DLD1 (cell line): Measurements from ENCODE around the gene PZP.
"Not testable (repeated sequence)": the region's sequence is repeated elsewhere in the genome, so short reads cannot be mapped to it uniquely, and the experiment has no call there.

ENCODE experiments used
- in situ Hi-C: cut with HindIII; loops from 2 replicates; pipeline ENCODE4 v1.10.0; 2017; ENCODE audit warnings: low sequenced_read_pairs

Gene PZP

DNA sequence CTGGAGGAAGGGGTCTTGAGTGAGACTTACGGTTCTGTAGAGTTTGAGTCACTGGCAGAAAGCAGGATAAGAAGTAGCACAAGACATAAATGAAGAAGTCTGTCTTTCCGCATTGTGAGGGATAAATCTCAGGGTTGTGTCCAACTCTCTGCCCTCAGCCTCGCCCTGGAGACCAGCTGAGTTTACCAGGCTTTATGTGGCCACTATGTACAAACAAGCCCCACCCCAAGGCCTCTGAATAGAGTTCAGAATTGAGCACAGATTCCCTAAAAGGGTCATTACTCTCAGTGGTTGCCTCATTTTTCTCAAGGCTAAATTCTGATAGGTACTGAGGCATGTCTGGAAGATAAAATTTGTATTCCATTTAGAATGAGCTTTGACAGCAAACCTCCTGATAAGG is at the start of gene PZP:
Gene PZP, minus strand, starts transcription at position 167 of the 400 bp plus-strand sequence. Its CDS starts 54 bp downstream, at position 113.
- in situ Hi-C loops: no loop called here

DNA sequence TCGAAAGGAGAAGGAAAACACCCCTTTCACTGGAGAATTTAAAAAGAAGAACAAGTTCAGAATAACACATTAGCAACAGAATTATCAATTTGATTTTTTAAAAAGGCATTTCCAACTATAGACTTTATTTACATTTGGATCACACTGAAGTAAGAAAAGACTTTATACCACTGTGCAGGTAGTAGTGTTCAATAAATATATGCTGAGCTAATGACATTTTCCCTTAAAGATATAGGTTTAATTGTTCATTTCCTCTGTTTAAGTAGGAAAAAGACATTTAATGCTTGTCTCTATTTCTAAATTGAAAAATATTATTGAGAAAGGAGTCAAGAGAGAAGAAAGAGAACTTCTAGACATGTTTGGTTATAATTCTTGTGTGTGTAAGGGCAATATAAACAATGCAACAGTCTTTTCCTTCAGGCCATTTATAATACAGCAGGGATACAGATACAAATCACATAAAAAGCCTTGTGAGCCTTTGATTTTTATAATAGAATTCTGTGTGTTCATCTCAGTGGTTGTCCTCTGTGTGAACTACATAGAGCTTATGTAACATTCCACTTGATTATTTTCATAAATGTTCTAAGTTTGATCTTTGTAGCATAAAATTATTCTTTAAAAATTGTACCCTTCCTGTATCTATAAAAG is 48.7 kb upstream of the PZP start:
- in situ Hi-C loops: loop anchor here (10.0 kb wide), 1 partner anchor 118 kb away; no protein-coding TSS in a partner anchor

DNA sequence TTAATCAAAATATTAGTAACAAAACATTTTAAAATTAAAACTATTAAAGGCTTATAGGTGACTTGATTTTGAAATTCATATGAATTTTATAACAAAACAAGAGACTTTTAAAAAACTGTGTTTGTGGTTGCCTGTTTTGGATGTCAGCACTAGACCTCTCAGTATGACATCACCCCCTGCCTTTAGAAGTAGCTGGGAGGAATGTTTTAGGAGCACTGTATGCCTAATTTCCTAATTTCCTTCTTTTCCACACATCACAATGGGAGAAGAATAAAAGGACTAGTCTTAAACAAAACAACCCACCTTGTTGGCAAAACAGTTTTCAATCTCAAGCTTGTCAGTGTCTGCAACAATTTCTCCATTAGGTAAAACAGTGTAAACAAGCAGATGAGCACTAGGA is 48.1 kb upstream of the PZP start:
- in situ Hi-C loops: loop anchor here (10.0 kb wide), 1 partner anchor 118 kb away; no protein-coding TSS in a partner anchor

DNA sequence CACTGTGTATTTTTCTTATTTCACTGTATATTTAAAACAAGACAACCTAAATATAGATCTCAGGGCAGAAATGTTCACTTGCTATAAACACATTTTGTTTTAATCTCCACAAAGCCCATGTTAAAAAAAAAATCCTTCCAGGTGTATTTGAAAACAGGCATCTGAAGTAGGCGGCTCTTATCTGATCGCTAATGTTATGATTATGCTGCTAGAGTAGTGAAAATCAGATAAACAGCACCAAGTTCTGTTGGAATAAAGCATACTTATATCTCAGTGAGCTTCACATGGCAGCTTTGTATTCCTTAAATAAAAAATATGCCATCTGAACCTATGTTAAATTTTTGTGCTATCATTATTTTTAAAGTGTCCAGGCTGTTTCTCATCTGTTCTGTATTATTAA is 47.6 kb upstream of the PZP start:
- in situ Hi-C loops: loop anchor here (10.0 kb wide), 1 partner anchor 119 kb away; no protein-coding TSS in a partner anchor

DNA sequence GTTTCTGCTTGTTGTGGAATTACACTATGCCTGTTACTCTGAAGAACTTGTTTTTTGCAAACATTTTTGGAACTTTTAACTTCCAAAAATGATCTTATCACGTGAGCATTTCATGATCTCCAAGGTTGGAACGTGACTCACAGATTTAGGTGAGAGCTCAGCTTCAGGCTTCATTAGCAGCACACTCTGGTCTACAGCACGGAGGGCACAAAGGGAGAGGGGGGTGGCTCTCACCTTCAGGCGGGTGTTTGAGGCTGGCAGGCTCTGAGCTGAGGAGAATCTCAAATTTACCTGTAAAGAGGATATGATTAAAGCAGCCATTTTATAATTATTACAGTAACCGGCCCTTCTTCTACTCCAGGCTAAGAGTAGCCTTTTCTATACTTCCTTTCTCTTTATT is 45.3 kb upstream of the PZP start:
- in situ Hi-C loops: loop anchor here (10.0 kb wide), 1 partner anchor 121 kb away; no protein-coding TSS in a partner anchor

DNA sequence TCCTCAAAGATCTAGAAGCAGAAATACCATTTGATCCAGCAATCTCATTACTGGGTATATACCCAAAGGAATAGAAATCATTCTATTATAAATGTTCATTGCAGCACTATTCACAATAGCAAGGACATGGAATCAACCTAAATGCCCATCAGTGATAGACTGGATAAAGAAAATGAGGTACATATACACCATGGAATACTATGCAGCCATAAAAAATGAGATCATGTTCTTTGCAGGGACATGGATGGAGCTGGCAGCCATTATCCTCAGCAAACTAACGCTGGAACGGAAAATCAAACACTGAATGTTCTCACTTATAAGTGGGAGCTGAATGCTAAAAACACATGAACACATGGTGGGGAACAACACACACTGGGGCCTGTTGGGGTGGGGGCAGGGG is 44.6 kb upstream of the PZP start:
- in situ Hi-C loops: loop anchor here (10.0 kb wide), 1 partner anchor 122 kb away; no protein-coding TSS in a partner anchor

DNA sequence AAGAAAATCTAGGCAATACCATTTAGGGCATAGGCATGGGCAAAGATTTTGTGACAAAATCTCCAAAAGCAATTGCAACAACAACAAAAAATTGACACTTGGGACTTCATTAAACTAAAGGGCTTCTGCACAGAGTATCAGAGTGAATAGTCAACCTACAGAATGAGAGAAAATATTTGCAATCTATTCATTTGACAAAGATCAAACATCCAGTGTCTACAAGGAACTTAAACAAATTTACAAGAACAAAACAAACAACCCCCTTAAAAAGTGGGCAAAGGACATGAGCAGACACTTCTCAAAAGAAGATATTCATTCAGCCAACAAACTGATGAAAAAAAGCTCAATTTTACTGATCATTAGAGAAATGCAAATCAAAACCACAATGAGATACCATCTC is 44.1 kb upstream of the PZP start:
- in situ Hi-C loops: loop anchor here (10.0 kb wide), 1 partner anchor 123 kb away; no protein-coding TSS in a partner anchor

DNA sequence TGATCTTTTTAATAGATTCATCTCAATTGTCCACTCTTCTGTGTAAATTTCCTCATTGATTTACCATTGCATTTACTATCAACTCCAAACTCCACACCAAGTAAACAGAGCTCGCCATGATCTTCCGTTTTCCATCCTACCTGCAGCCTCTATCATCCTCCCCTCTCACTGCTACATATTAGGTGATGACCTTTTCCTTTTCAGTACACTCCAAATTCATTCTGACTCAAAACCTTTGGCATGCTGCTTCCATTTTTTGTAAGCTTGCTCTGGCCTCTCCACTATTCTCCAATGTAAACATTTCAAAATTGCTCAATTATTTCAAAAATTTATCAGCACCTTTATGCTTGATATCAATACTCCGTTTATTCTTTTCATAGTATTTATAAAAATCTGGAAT is 40.2 kb upstream of the PZP start:
- in situ Hi-C loops: no loop called here

DNA sequence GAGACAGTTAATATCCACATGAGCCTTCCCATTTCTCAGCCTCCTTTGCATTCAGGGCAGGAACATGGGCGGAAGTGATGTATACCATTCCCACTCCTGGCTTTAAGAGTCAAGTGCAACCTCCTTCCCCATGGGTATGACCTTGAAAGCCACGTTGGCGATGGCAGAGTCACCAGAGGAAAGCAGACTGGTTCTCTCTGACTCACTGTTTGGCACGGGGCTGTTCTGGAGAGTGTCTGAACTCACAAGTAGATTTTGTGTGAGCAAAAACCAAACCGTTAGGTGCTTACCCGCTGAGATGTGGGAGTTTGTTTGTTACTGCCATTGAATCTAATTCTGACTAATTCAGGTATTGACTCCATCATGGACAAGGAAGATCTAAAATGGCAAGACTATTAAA is 36.7 kb upstream of the PZP start:
- in situ Hi-C loops: no loop called here

DNA sequence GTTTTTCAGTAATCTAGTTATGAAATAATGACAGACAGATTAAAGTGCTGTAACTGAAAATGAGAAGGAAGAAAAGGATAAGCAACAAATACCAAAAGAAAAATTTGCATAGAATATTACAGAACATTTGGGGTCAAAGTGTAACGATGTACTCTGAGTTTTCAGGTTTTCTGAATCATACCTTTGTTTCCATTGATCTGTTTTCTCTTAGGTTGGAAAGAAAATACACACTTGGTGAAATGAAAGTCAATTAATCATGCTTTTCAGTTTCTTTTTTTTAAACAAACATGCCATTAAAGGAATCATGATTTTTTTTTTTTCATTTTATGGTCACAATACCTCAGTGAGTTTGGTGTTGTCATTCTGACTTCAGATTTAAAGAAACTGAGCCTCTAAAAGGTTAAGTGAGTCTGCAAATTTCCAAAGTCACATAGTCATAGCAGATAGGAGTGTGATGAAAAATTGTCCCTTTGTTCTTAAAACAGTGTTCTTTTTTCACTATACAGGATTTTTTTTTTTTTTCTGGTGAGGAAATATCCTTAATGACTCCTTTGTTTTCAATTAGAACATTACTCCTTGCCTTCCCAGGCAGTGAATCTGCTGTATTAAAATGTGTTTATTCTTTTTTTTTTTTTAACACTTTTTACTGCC is 35.9 kb upstream of the PZP start:
- in situ Hi-C loops: no loop called here

DNA sequence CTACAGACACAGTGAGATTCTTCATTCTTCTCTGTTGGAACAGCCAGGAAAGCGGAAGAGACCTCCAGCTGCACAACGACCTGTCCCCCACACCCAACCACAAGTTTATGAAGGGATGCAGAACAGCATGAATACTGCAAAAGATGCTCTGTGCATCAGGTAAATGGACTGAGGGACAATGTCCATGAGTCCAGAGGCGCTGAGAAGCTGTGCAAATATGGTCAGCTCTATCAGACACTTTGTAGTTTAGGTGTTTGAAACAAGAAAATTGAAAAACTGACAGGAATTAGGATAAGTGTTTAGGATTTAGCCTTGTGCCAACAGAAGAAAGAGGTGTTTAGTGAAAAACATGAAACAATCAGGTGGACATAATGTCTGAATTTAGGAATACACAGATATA is 33.1 kb upstream of the PZP start:
- in situ Hi-C loops: no loop called here

DNA sequence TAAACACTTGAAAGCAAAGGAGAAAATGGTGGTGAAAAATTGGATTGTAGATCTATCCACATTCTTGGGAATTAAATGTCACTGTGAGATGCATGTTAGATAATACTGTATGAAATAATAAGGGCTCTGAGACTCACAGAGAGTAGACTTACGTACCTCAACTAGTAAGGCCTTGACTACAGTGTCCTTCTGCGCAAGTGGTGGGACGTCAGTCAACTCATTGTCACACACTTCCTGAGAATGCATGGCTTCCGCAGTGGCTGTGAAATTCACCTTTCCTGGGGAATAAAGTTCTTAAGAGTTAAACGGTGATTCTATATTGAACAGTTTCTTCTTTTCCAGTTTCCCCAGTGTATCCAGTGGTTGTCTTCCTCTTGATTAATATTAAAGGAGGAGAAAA is 32.6 kb upstream of the PZP start:
- in situ Hi-C loops: no loop called here

DNA sequence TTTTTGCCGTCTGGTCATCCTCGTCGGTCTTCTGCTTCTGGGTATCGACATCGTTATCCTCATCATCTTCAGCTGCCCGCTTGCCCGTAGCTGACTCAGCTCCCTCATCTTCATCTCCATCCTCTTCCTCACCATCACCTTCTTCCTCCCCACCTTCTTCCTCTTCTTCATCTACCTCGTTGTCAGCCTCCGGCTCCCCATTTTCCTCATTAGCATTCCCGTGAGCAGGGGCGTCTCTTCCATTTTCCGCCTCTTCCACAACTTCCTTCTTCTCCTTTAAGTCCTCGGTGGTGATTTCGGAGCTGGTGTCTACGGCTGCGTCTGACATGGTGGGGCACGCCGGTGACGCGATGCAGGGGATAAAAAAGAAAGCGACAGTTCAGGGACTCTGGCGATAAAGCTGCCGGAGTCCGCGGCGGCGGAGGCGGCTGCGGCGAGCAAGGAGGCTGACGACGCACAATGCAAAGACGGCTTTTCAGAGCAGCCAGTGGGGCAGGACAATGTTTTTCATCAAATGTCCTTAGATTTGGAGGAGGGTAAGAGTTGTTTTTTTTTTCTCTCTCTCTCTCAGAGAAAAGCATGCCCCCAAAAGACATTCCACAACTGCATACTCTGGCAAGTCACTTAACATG is 31.9 kb upstream of the PZP start:
- in situ Hi-C loops: not testable (repeated sequence)

DNA sequence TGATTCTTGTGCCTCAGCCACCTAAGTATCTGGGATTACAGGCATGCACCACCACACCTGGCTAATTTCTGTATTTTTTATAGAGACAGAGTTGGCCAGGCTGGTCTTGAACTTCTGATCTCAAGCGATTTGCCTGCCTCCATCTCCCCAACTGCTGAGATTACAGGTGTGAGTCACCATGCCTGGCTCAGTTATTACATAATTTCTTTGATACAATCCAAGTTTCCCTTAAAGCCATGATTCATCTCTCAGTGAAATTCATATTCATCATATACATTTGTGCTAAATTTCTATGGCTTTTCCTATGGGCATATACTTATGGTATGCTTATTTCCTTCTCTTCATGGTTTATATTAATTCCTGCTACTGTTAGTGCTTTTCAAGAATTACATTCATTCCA is 29.1 kb upstream of the PZP start:
- in situ Hi-C loops: no loop called here

DNA sequence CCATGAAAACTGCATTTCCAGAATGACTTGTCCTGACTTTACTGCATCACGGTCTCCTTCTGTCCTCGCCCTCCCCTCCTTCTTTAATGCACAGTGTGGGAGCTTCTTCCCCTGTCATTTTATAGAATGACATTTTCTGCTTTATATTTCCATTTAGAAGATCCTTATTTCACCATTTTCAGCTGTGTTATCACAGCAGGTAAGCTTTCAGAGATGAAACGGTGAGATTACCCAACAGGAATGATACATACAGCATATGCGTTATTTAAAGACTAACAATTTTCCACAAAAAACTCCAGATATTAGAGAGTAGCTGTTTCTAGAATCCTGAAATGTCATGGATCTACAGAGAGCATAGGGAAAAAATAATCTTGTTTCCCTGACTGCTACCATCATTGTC is 27.3 kb upstream of the PZP start:
- in situ Hi-C loops: no loop called here

DNA sequence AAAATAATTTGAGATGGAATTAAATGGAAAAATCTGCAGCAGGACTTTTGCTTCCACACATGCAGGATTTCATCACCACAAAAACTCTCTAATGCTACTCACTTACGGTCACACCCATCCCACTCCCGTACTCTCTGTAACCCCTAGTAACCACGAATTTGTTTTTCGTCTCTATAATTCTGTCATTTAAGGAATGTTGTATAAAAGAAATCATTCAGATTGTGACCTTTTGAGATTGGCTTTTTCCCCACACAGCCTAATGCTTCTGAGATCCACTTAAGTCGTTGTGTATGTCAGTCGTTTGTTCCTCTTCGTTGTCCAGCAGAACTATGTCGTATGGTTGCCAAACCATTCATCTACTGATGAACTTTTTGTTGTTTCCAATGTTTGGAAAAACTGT is 19.8 kb upstream of the PZP start:
- in situ Hi-C loops: no loop called here

DNA sequence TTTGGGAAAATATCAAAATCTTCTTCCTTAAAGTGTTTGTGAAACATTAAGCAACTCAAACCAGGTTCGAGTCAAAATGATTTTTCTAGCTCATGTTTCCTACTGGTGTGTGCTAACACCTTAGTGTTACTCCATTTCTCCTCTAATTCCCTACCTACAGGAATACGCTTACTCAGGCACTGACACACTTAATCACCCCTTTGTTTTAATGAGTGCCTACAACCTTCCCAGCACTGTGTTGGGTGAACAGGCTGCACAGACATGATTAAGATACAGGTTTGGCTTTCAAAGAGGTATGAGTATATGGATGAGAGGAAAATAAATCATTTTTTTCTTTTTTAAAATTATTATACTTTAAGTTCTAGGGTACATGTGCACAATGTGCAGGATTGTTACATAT is 15.6 kb upstream of the PZP start:
- in situ Hi-C loops: no loop called here

DNA sequence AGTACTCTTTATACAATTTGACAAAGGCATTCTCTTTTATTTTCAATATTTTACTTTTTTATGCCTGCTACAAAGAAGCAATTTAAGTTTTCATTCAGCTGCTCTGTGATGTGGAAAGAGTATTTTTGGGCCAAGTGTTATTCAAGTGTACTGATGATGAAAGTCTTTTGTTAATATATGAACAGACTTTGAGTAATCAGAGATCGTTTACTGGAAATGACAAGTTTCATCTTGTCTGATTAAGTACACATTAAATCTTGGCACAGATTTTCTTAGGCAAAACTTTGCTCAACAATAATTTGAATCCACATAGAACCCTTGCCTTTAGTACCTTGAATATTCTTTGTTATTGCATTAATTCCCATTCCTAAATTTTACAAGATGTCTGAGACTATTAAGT is 13.3 kb upstream of the PZP start:
- in situ Hi-C loops: no loop called here

DNA sequence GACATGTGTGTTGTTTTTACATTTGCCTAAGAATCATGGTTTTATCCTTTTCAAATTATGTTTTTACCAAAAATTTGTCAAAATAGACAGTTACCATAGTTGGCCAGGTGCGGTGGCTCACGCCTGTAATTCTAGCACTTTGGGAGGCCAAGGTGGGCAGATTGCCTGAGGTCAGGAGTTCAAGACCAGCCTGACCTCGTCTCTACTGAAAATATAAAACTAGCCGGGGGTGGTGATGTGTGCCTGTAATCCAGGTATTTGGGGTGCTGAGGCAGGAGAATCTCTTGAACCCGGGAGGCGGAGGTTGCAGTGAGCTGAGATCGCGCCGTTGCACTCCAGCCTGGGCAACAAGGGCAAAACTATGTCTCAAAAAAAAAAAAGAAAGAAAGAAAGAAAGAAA is 12.8 kb upstream of the PZP start:
- in situ Hi-C loops: not testable (repeated sequence)

DNA sequence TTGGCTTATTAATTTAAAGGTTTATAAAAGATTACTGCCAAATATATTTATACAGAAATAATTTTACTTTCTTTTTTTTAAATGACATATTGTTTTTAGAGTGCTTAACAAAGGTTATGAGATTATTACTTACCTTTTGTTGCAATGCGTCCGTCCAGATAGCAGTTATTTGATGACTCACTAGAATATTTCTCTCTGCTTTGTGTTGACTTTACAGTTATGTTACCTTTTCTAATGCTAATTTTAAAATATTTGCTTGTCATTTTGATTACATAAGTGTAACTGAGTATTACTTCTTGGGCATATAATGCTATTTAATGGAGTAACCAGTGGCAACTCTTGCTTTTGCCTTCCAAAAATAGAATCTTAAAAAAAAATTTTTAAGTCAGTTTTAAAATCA is 6.3 kb upstream of the PZP start:
- in situ Hi-C loops: no loop called here

DNA sequence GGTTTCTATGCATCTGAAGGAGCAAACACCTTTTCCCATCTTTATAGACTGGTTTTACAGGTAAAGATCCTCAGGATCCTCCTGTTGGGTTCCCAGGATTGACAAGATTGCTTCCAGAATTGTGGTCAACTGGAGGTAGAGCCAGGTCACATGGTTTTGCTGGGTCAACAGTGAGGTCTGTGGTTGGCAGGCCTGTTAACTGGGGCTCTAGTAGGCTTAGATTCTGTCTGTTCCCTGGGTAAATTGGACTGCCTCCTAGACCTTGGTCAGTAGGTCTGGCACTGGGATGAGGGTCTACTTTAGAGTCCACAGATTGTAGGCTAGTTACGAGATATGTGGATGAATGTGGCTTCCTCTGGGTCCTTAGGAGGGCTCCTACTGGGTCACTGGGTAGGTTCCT is 3.5 kb upstream of the PZP start:
- in situ Hi-C loops: no loop called here

DNA sequence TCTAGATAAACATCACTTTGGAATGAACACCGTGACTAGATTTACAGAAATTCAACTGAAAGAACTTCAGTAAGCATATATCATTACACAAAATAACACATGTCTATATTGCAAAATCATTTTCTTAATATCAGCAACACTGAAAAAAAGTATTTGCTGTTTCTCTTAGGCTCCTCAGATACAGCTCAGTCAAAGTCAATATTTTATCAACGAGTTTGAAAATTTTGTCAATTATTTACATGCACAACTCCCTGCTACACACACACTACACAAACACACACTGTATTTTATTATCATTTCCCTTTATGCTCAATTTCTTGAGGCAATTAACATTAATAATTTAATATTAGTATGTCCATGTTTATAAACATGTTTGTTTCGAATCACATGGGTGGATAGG is 3.8 kb downstream of the PZP start:
- in situ Hi-C loops: no loop called here
